ENCODE data around the gene AGO3. TPM values are rescaled to one million over a fixed set of nuclear protein-coding genes. Genes with fewer than 3 reads are reported as not detected.

The AGO3 gene
- total RNA-seq, 6 experiments from 2014 or later: 18.3 to 24.0 (median 21.4) TPM

DNA sequence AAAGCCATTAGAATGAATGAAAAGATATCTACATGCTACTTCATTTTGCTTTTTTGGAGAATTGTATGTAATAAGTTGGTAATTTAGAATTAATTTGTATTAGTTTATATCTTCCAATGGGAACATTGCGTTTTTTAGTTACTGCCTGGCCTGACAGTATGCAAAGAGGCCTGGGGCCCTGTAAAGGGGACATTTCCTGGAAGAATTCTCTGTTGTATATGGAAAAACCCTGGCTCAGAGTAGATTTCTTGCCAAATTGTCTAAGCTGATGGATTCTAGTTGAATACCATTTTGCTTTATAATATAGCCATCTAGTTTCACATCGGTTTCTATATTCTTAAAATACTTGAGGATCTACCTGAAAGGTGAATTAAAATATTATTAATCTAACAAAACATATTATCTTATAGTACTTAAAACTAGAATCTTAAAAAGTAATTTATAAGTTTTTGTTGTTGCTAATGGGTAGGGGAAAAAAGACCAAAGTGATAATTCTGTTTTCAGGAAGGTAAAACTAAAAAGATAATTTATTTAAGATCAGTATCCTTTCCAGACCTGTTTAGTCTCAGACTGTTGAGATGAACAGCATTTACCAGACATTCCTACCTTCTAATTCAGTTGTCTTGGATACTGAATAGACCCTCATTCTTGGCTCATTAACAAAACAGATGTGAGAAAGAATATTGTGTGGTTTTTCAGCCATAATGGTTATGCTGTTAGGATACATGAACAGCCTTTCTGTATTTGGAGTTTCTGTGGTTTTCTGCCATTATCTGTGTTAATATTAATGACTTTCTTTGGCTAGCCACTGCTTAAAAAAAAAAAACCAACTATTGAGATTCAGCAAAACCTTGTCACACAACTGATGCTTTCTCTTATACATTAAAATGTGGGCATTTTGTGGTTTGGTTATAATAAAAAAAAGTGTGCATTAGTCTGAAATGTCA is 4.8 kb downstream of the AGO3 start:
- DNase-seq: no peak
- peaks cover 28% of the 10 kb centered on the region for H3K4me1 Mint-ChIP-seq (ENCODE audit: low read depth)
- H3K36me3 Mint-ChIP-seq (ENCODE audit: low read depth): no peaks in the 10 kb centered on the region
- H3K27me3 Mint-ChIP-seq (ENCODE audit: insufficient read depth): no peaks in the 10 kb centered on the region
- H3K4me3 Mint-ChIP-seq: no peak overlapping the region
- TF ChIP-seq, protein P1, sequence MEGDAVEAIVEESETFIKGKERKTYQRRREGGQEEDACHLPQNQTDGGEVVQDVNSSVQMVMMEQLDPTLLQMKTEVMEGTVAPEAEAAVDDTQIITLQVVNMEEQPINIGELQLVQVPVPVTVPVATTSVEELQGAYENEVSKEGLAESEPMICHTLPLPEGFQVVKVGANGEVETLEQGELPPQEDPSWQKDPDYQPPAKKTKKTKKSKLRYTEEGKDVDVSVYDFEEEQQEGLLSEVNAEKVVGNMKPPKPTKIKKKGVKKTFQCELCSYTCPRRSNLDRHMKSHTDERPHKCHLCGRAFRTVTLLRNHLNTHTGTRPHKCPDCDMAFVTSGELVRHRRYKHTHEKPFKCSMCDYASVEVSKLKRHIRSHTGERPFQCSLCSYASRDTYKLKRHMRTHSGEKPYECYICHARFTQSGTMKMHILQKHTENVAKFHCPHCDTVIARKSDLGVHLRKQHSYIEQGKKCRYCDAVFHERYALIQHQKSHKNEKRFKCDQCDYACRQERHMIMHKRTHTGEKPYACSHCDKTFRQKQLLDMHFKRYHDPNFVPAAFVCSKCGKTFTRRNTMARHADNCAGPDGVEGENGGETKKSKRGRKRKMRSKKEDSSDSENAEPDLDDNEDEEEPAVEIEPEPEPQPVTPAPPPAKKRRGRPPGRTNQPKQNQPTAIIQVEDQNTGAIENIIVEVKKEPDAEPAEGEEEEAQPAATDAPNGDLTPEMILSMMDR (IDR thresholded peaks at IDR 0.05): no peak
- H3K27ac Mint-ChIP-seq: no peak overlapping the region
- H3K9me3 Mint-ChIP-seq: no peaks in the 10 kb centered on the region

- H3K27ac Mint-ChIP-seq: no peak overlapping the region
Observed at GRCh38 chr1:35936838-35937237, 5.9 kb downstream of the AGO3 start.

GRCh38 chr1:35939484-35939883 is 8.6 kb downstream of the AGO3 start:
- TF ChIP-seq, protein P1 (IDR thresholded peaks at IDR 0.05): no peak

More at GRCh38 chr1:35936838-35937237, 5.9 kb downstream of the AGO3 start:
- H3K4me1 Mint-ChIP-seq (ENCODE audit: low read depth): peaks cover 24% of the 10 kb centered on the region
- DNase-seq: no peak
- H3K36me3 Mint-ChIP-seq (ENCODE audit: low read depth): no peaks in the 10 kb centered on the region
- no peaks in the 10 kb centered on the region for H3K9me3 Mint-ChIP-seq
- TF ChIP-seq, protein P1 (IDR thresholded peaks at IDR 0.05): no peak
- no peak overlapping the region for H3K4me3 Mint-ChIP-seq
- no peaks in the 10 kb centered on the region for H3K27me3 Mint-ChIP-seq (ENCODE audit: insufficient read depth)

GRCh38 chr1:35945327-35945726 is 14.4 kb downstream of the AGO3 start:
- Mint-ChIP-seq H3K27me3 (ENCODE audit: insufficient read depth) (no peaks in the 10 kb centered on the region), H3K4me1 (ENCODE audit: low read depth) (peaks cover 17% of the 10 kb centered on the region), H3K4me3 (no peak overlapping the region), H3K36me3 (ENCODE audit: low read depth) (peaks cover 8% of the 10 kb centered on the region; the same call in 1 of the 2 replicates), H3K27ac (peak overlapping the region; percentile 6; the same call in 1 of the 2 replicates), H3K9me3 (no peaks in the 10 kb centered on the region)
- TF ChIP-seq, protein P1 (IDR thresholded peaks at IDR 0.05): no peak
- no peak for DNase-seq

More at GRCh38 chr1:35939484-35939883, 8.6 kb downstream of the AGO3 start:
- H3K4me3 Mint-ChIP-seq: no peak overlapping the region
- H3K4me1 Mint-ChIP-seq (ENCODE audit: low read depth): no peaks in the 10 kb centered on the region; the same call in none of the 2 replicates
- DNase-seq: no peak
- H3K27ac Mint-ChIP-seq: no peak overlapping the region
- no peaks in the 10 kb centered on the region for H3K36me3 Mint-ChIP-seq (ENCODE audit: low read depth)
- H3K27me3 Mint-ChIP-seq (ENCODE audit: insufficient read depth): no peaks in the 10 kb centered on the region
- H3K9me3 Mint-ChIP-seq: no peaks in the 10 kb centered on the region

DNA sequence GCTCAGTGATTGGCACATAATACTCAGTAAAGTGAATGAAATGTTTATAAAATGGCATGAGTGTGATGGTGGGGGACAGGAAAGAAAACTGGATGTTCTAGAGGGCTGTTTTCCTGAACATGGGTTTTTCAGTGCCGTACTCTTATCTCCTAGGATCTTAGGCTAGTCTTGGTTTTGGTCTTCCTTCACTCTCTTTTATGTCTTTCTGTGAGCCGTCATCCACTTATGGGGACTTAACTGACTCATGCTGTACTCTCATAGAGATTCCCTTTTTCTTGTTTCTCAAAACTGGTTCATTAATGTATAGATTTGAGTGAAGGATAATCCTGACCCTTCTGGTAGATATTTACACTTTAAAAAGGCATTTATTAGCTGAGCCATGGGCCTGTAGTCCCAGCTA is 16.6 kb downstream of the AGO3 start:
- Mint-ChIP-seq H3K27ac (no peak overlapping the region), H3K9me3 (no peaks in the 10 kb centered on the region), H3K27me3 (ENCODE audit: insufficient read depth) (no peaks in the 10 kb centered on the region), H3K36me3 (ENCODE audit: low read depth) (peaks cover 8% of the 10 kb centered on the region; the same call in 1 of the 2 replicates), H3K4me3 (no peak overlapping the region), H3K4me1 (ENCODE audit: low read depth) (peaks cover 17% of the 10 kb centered on the region)
- no peak for DNase-seq
- TF ChIP-seq, protein P1 (IDR thresholded peaks at IDR 0.05): no peak
